HCT116 (cell line): Measurements from ENCODE around the gene DNASE2B. TPM values are rescaled to one million over a fixed set of nuclear protein-coding genes. Genes with fewer than 3 reads are reported as not detected.

Experiments used
- ATAC-seq: fragments of 200-7000 bp; cut with Tn5 transposase; 2 replicates; pipeline ENCODE4 v1.9.1; 2020; ENCODE audit warnings: mild to moderate bottlenecking, moderate library complexity
- BruUV-seq: library from RNA; stranded (reverse); fragments of 400-500 nt; replicated peaks from 2 replicates; lab custom pipeline; 2021; lab: Mats Ljungman, UMichigan
- CTCF ChIA-PET: fragments of 300-600 bp; sonication (Branson Sonifier 250); formaldehyde crosslinking; loops from one replicate; lab custom pipeline; 2021; ENCODE audit warnings: antibody characterized with exemption; lab: Charles Lee
- POLR2A ChIA-PET: fragments of 300-600, 350-600 bp; sonication (Branson Sonifier 250); formaldehyde crosslinking; loops from one replicate; lab custom pipeline; 2021; ENCODE audit warnings: antibody characterized with exemption; lab: Charles Lee
- RAD21 ChIA-PET, 2 experiments: fragments of 300-600 bp; sonication (Branson Sonifier 250); formaldehyde crosslinking; loops; one replicate each; lab custom pipeline; 2023; ENCODE audit warnings: low total read pairs in 2 of 2; ENCODE audit not compliant: uncharacterized antibody in 2 of 2, unreplicated experiment in 2 of 2, low non-redundant PET in 1 of 2; lab: Charles Lee
- DNase-seq: peaks from one replicate; pipeline ENCODE4 v3.0.0-alpha.2; 2010; ENCODE audit warnings: low read depth, low spot score
- H2AFZ ChIP-seq: fragments of 200-600 bp; shearing (Covaris generic), sonication (generic); 2 replicates; pipeline ENCODE4 v1.6.1; 2017; ENCODE audit warnings: low read depth, mixed run types, mixed read lengths, antibody characterized with exemption, low read length; ENCODE audit not compliant: poor library complexity, severe bottlenecking
- H3K27ac ChIP-seq: 2 replicates; pipeline ENCODE4 v1.5.1; 2012; ENCODE audit warnings: low read depth, low read length
- H3K27me3 ChIP-seq: fragments of 200-600 bp; sonication (generic); 2 replicates; pipeline ENCODE4 v1.6.1; 2016; ENCODE audit warnings: mixed run types, low read length, mixed read lengths; ENCODE audit not compliant: insufficient read depth
- H3K36me3 ChIP-seq, 2 experiments: fragments of 200-500 bp in 1 of 2; fragments of 200-600 bp in 1 of 2; sonication (Bioruptor generic) in 1 of 2; sonication (generic) in 1 of 2; 2 replicates each; pipeline versions ENCODE4 v1.5.1 to v1.6.1; 2014 to 2016; ENCODE audit warnings: low read length in 2 of 2, inconsistent platforms in 1 of 2, mixed read lengths in 1 of 2, mixed run types in 1 of 2; ENCODE audit not compliant: insufficient read depth in 2 of 2, control insufficient read depth in 1 of 2
- H3K4me1 ChIP-seq, 2 experiments: fragments of 200-600 bp in 1 of 2; sonication (generic) in 1 of 2; 2 replicates each; pipeline versions ENCODE4 v1.5.1 to v1.6.1; 2012 to 2017; ENCODE audit warnings: low read length in 2 of 2, inconsistent platforms in 1 of 2, mild to moderate bottlenecking in 1 of 2, mixed read lengths in 1 of 2, mixed run types in 1 of 2, moderate library complexity in 1 of 2; ENCODE audit not compliant: insufficient read depth in 2 of 2, control insufficient read depth in 1 of 2
- H3K4me2 ChIP-seq: fragments of 200-600 bp; sonication (generic); 2 replicates; pipeline ENCODE4 v1.6.1; 2017; ENCODE audit warnings: mixed run types, low read length, mixed read lengths
- H3K4me3 ChIP-seq, 2 experiments: fragments of 200-600 bp in 1 of 2; sonication (generic) in 1 of 2; replicated peaks in 1 of 2; 2 replicates each; pipeline ENCODE4 v1.5.1; 2011 to 2016; ENCODE audit warnings: low read length in 2 of 2, control low read depth in 1 of 2, low read depth in 1 of 2, mild to moderate bottlenecking in 1 of 2, mixed read lengths in 1 of 2, mixed run types in 1 of 2
- H3K79me2 ChIP-seq: fragments of 200-600 bp; sonication (generic); 2 replicates; pipeline ENCODE4 v1.6.1; 2017; ENCODE audit warnings: mild to moderate bottlenecking, mixed run types, low read length, moderate library complexity, mixed read lengths; ENCODE audit not compliant: insufficient read depth
- H3K9ac ChIP-seq: fragments of 200-600 bp; sonication (generic); 2 replicates; pipeline ENCODE4 v1.6.1; 2016; ENCODE audit warnings: low read length, mixed read lengths
- H3K9me2 ChIP-seq: fragments of 200-600 bp; sonication (generic), shearing (Covaris generic); 2 replicates; pipeline ENCODE4 v1.6.1; 2017; ENCODE audit warnings: mixed run types, mild to moderate bottlenecking, moderate library complexity; ENCODE audit not compliant: insufficient read depth
- H3K9me3 ChIP-seq, 2 experiments: fragments of 200-500 bp in 1 of 2; fragments of 200-600 bp in 1 of 2; sonication (Bioruptor generic) in 1 of 2; sonication (generic) in 1 of 2; 2 replicates each; pipeline ENCODE4 v1.6.1; 2014 to 2017; ENCODE audit warnings: low read length in 2 of 2, mixed read lengths in 2 of 2, inconsistent platforms in 1 of 2, low read depth in 1 of 2, mild to moderate bottlenecking in 1 of 2, mixed run types in 1 of 2, moderate library complexity in 1 of 2; ENCODE audit not compliant: control insufficient read depth in 1 of 2, insufficient read depth in 1 of 2
- H4K20me1 ChIP-seq: fragments of 200-600 bp; sonication (generic), shearing (Covaris generic); 2 replicates; pipeline ENCODE4 v1.6.1; 2017; ENCODE audit warnings: mixed run types, mild to moderate bottlenecking, moderate library complexity; ENCODE audit not compliant: insufficient read depth
- CBX3 ChIP-seq: IDR thresholded peaks from 2 replicates; pipeline ENCODE4 v1.6.1; 2012; ENCODE audit warnings: low read depth
- CEBPB ChIP-seq: IDR thresholded peaks from 2 replicates; pipeline ENCODE4 v1.6.1; 2012; ENCODE audit warnings: low read depth
- EGR1 ChIP-seq: IDR thresholded peaks from 2 replicates; pipeline ENCODE4 v1.6.1; 2012; ENCODE audit warnings: low read depth
- ELF1 ChIP-seq: IDR thresholded peaks from 2 replicates; pipeline ENCODE4 v1.6.1; 2012; ENCODE audit warnings: low read depth, borderline replicate concordance
- EZH2phosphoT487 ChIP-seq: fragments of 200-600 bp; IDR thresholded peaks from 2 replicates; pipeline ENCODE4 v1.6.1; 2018; ENCODE audit warnings: antibody characterized with exemption, borderline replicate concordance
- FOSL1 ChIP-seq: IDR thresholded peaks from 2 replicates; pipeline ENCODE4 v1.6.1; 2012; ENCODE audit warnings: low read depth
- JUND ChIP-seq: IDR thresholded peaks from 2 replicates; pipeline ENCODE4 v1.6.1; 2012
- POLR2A ChIP-seq: IDR thresholded peaks from 2 replicates; pipeline ENCODE4 v1.7.0; 2011; ENCODE audit warnings: borderline replicate concordance; ENCODE audit not compliant: insufficient read depth, insufficient read length; ENCODE audit errors: extremely low read depth
- POLR2AphosphoS5 ChIP-seq: IDR thresholded peaks from 2 replicates; pipeline ENCODE4 v1.6.1; 2011; ENCODE audit warnings: mild to moderate bottlenecking, low read depth, low read length, moderate library complexity
- RAD21 ChIP-seq: IDR thresholded peaks from 2 replicates; pipeline ENCODE4 v1.6.1; 2012; ENCODE audit warnings: low read depth, mild to moderate bottlenecking
- SIN3A ChIP-seq: IDR thresholded peaks from 2 replicates; pipeline ENCODE4 v1.6.1; 2012; ENCODE audit warnings: low read depth
- SP1 ChIP-seq: IDR thresholded peaks from 2 replicates; pipeline ENCODE4 v1.6.1; 2012; ENCODE audit warnings: low read depth
- SRF ChIP-seq: IDR thresholded peaks from 2 replicates; pipeline ENCODE4 v1.6.1; 2012; ENCODE audit warnings: low read depth
- TCF7L2 ChIP-seq: IDR thresholded peaks from 2 replicates; pipeline ENCODE4 v1.7.0; 2011; ENCODE audit warnings: borderline replicate concordance, inconsistent platforms; ENCODE audit not compliant: insufficient read depth, insufficient read length; ENCODE audit errors: extremely low read depth
- YY1 ChIP-seq: IDR thresholded peaks from 2 replicates; pipeline ENCODE4 v1.6.1; 2011; ENCODE audit warnings: low read length, low read depth, moderate library complexity, mild to moderate bottlenecking; ENCODE audit not compliant: insufficient replicate concordance; ENCODE audit errors: extremely low read depth
- ZFX ChIP-seq: fragments of 450-650 bp; IDR thresholded peaks from 2 replicates; pipeline ENCODE4 v1.6.1; 2017
- intact Hi-C: fragments of 100-400 bp; cut with micrococcal nuclease; formaldehyde crosslinking; loops from 2 replicates; pipeline ENCODE4 v1.10.0; 2022
- total RNA-seq: library from RNA; stranded (reverse); gene quantifications from one replicate; pipeline ENCODE4 v1.2.1, GENCODE V29; 2021; ENCODE audit not compliant: unreplicated experiment
- TF ChIP-seq, protein P1 (sequence below): IDR thresholded peaks from 2 replicates; pipeline ENCODE4 v1.6.1; 2012
- TF ChIP-seq, protein P2 (sequence below): IDR thresholded peaks from 2 replicates; pipeline ENCODE4 v1.6.1; 2012
- TF ChIP-seq, protein P3 (sequence below): IDR thresholded peaks from 2 replicates; pipeline ENCODE4 v1.6.1; 2012; ENCODE audit warnings: low read depth
- TF ChIP-seq, protein P4 (sequence below): IDR thresholded peaks from 2 replicates; pipeline ENCODE4 v1.6.1; 2011; ENCODE audit warnings: mild to moderate bottlenecking, low read length, moderate library complexity; ENCODE audit not compliant: insufficient replicate concordance; ENCODE audit errors: extremely low read depth

Gene DNASE2B
- total RNA-seq, 1 experiment from 2014 or later: 0.42 TPM

GRCh38 chr1:84385347-84385746, 12.9 kb upstream of the DNASE2B start:
- no TSS peak for BruUV-seq
- no peaks in the 10 kb centered on the region for H4K20me1 ChIP-seq
- ChIA-PET CTCF (no interaction called here), RAD21 (no interaction called here), POLR2A (interaction anchor here (1.5 kb wide), 1 partner anchor 37 kb away, joined by 5 read pairs; no protein-coding TSS in a partner anchor)
- TF ChIP-seq ELF1 (no peak), EZH2phosphoT487 (no peak), SP1 (no peak), CEBPB (no peak), RAD21 (no peak), SIN3A (no peak), POLR2AphosphoS5 (no peak), YY1 (no peak), SRF (no peak), ZFX (no peak), CBX3 (no peak), JUND (no peak), TCF7L2 (no peak), FOSL1 (no peak), POLR2A (no peak), EGR1 (no peak)
- TF ChIP-seq, protein P1, sequence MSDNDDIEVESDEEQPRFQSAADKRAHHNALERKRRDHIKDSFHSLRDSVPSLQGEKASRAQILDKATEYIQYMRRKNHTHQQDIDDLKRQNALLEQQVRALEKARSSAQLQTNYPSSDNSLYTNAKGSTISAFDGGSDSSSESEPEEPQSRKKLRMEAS: no peak
- TF ChIP-seq, protein P2, sequence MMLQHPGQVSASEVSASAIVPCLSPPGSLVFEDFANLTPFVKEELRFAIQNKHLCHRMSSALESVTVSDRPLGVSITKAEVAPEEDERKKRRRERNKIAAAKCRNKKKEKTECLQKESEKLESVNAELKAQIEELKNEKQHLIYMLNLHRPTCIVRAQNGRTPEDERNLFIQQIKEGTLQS: no peak
- TF ChIP-seq, protein P3, sequence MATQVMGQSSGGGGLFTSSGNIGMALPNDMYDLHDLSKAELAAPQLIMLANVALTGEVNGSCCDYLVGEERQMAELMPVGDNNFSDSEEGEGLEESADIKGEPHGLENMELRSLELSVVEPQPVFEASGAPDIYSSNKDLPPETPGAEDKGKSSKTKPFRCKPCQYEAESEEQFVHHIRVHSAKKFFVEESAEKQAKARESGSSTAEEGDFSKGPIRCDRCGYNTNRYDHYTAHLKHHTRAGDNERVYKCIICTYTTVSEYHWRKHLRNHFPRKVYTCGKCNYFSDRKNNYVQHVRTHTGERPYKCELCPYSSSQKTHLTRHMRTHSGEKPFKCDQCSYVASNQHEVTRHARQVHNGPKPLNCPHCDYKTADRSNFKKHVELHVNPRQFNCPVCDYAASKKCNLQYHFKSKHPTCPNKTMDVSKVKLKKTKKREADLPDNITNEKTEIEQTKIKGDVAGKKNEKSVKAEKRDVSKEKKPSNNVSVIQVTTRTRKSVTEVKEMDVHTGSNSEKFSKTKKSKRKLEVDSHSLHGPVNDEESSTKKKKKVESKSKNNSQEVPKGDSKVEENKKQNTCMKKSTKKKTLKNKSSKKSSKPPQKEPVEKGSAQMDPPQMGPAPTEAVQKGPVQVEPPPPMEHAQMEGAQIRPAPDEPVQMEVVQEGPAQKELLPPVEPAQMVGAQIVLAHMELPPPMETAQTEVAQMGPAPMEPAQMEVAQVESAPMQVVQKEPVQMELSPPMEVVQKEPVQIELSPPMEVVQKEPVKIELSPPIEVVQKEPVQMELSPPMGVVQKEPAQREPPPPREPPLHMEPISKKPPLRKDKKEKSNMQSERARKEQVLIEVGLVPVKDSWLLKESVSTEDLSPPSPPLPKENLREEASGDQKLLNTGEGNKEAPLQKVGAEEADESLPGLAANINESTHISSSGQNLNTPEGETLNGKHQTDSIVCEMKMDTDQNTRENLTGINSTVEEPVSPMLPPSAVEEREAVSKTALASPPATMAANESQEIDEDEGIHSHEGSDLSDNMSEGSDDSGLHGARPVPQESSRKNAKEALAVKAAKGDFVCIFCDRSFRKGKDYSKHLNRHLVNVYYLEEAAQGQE: no peak
- TF ChIP-seq, protein P4, sequence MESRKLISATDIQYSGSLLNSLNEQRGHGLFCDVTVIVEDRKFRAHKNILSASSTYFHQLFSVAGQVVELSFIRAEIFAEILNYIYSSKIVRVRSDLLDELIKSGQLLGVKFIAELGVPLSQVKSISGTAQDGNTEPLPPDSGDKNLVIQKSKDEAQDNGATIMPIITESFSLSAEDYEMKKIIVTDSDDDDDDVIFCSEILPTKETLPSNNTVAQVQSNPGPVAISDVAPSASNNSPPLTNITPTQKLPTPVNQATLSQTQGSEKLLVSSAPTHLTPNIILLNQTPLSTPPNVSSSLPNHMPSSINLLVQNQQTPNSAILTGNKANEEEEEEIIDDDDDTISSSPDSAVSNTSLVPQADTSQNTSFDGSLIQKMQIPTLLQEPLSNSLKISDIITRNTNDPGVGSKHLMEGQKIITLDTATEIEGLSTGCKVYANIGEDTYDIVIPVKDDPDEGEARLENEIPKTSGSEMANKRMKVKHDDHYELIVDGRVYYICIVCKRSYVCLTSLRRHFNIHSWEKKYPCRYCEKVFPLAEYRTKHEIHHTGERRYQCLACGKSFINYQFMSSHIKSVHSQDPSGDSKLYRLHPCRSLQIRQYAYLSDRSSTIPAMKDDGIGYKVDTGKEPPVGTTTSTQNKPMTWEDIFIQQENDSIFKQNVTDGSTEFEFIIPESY: no peak
- H3K4me3 ChIP-seq: no peak overlapping the region
- H3K4me2 ChIP-seq: no peak overlapping the region
- no peak overlapping the region for H3K27ac ChIP-seq
- H3K9me3 ChIP-seq: no peaks in the 10 kb centered on the region
- no peaks in the 10 kb centered on the region for H3K36me3 ChIP-seq
- peaks cover 24 to 35% of the 10 kb centered on the region in 2 experiments for H3K4me1 ChIP-seq
- H3K9ac ChIP-seq: no peak overlapping the region
- H3K79me2 ChIP-seq: no peaks in the 10 kb centered on the region
- DNase-seq: no peak
- H3K27me3 ChIP-seq: no peaks in the 10 kb centered on the region
- ATAC-seq: no peak
- no peak overlapping the region for H2AFZ ChIP-seq
- intact Hi-C loops: no loop called here
- no peaks in the 10 kb centered on the region for H3K9me2 ChIP-seq
